HG02588 (cell line): ENCODE data around the gene KCNIP1.
"Not testable (repeated sequence)": the region's sequence is repeated elsewhere in the genome, so short reads cannot be mapped to it uniquely, and the experiment has no call there.

Experiments used
- ATAC-seq: cut with Tn5 transposase; IDR thresholded peaks from one replicate; pipeline ENCODE4 v1.9.1; 2021; ENCODE audit warnings: mild to moderate bottlenecking, moderate library complexity; ENCODE audit not compliant: unreplicated experiment

The KCNIP1 gene

DNA sequence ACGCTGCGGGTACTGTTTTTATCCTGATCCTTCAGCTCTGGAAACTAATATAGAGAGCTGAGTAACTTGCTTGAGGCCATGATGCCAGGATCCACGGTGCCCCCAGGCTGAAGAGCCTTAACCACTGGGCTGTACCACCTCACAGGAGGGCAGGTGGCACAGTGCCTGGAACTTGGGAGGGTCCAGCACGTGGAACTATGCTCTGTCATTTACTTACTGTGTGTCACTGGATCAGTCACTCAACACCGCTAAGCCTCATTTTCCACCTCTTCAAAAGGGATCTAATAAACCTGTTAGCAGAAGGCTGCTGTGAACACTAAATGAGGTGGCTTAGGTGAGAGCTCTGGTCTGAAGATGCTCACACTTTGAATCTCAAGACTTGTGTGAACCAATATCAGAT lies 29.6 kb downstream of the KCNIP1 start:
- ATAC-seq: no peak

DNA sequence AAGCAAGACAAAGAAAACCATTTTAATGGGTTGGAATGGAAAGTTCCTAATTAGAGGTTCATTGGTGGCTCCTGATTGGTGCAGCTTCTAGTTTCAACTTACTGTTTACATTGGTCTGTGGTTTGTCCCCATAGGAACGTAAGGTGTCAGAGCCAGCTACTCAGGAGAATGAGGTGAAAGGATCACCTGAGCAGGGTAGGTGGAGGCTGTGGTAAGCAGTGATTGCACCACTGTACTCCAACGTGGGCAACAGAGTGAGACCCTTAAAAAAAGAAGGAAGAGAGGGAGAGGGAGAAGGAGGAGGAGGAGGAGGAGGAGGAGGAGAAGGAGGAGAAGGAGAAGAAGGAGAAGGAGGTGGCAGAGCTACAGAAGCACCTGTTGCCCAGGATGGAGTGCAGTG lies 30.4 kb downstream of the KCNIP1 start:
- no peak for ATAC-seq

DNA sequence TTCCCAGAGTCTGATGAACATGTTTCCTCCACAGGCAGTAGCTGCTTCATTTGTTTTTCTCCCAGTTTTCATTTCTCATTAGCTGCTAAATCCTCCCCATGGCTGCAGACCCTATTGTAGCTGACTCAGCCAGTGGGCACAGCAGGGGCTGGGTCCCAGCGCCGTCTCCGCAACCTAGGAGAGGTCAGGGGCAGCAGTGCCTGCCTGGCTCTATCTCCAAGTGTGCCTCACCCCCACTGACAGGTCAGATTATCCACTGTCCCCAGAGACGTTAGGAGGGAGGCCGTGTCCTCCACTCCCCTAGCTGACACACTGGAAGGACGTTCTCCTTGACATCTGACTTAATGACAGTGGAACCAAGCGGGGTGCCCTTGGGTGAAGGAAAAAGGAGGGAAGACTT lies 31.1 kb downstream of the KCNIP1 start:
- ATAC-seq: no peak

DNA sequence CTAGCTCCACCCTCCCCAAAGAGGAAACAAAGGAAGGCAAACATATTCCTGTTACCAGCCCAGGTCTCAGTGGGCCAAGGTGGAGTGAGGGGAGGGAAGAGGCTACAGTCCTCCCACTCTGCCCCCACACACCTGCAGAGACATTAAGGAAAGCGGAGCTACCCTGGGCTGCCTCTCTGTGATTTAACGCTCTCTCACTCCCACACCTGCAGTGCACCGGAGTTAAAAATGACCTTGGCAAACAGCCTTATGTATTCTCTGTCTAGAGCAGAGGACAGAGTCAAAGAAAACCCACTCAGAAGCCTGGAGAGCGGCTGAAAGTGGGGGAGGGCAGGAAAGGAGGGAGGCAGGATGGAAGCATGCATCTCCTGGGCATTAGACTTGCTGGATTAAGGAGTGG lies 32.7 kb downstream of the KCNIP1 start:
- ATAC-seq: no peak

DNA sequence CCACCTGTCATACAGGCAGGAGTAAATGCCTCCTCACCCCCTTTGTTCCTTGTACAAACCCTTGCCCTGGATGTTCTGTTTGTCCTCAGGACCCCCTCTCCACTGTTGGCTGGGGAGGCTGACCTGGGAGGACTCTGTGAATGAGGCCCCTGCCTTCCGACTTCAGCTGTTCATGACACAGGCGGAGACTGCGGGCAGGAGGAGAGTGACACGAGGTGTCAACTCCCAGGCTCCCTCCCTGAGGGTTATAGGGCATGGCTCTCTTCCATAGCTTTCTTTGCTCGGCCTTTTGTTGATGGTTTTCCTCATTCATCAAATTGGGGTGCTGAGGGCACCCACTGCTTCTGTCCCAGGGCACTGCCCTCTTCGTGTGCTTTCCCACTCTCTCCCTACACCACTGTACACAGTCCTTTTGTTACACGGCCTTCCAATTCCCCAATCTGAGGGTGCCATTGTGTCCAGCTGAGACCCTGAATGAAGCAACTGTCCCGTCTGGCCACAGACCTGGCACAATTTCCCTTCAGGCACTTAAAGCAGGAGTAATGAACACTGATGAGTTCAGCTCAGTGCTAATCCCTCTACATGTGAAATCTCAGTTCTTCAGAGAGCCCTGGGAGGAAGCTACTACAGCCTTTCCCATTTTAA lies 33.8 kb downstream of the KCNIP1 start:
- no peak for ATAC-seq

DNA sequence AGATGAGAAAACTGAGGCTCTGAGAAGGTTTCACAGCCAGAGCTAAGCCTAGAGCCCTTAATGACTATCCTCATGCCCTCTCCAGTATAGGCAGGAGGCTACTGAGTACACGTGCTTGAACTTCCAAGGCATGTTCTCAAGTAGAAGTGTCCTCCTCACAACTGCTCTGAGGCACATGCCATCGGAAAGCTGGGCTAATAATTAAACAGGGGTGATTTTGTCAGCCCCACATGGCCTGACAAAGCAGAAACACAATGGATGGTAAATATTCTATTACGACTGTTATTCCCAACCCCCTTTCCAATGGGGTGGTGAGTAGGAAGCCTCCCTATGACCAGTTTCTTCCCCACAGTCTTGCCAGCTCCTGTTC lies 34.3 kb downstream of the KCNIP1 start:
- no peak for ATAC-seq

DNA sequence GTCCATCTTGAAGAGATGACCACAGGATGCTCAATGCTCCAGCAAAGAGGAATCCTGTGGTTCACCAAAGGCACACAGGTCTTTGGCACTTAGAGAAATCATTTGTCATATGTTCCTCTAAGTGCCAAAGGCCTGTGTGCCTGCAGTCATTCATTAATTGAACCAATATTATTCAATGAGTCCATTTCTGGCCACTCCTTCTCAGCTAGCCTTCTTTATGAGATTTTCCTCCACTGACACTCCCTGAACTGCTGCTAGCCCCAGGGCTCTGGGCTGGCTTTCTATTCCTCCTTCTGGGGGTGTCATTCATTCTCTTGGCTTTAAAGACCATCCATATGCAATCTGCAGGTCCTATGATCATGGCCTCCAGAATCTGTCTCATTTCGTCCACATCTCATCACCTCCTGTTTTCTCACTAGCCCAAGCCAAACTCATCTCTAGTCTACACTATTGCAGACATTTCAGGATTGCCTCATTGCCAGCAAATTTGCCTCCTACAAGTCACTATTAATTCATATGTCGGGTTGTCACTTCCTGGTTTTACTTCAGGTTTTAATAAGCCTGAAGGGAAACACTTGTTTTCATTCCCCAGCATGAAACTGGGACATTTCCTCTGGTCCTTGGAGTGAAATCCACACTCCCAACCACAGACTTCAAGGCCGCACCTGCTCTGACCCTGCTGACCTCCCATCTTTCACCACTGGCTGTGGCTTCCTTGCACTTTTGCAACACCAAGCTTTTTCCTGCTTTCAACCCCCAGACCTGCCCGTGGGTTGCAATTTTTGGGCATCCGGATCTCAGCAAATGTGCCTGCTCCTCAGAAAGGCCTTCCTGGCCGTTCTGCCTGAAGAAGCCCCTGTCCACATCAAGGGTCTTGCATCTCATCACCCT lies 35.1 kb downstream of the KCNIP1 start:
- no peak for ATAC-seq

DNA sequence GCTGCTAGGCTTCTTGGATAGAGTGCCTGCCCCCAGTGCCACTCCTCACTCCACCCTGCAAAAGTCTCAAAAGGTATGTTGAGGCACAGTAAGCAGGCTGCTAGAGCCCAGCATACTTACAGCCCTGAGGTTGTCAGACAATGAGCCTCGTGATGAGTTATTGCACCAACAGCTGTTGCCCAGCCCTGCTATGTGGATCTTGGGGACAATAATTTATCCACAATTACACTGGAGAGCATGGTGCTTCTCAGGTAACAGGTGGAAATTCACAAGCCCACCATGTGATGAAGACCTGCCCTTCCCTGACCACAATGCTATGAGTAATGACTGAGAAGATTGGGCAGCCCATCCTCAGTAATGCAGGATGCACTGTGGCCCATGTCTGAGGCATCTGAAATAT lies 36.5 kb downstream of the KCNIP1 start:
- ATAC-seq: no peak

DNA sequence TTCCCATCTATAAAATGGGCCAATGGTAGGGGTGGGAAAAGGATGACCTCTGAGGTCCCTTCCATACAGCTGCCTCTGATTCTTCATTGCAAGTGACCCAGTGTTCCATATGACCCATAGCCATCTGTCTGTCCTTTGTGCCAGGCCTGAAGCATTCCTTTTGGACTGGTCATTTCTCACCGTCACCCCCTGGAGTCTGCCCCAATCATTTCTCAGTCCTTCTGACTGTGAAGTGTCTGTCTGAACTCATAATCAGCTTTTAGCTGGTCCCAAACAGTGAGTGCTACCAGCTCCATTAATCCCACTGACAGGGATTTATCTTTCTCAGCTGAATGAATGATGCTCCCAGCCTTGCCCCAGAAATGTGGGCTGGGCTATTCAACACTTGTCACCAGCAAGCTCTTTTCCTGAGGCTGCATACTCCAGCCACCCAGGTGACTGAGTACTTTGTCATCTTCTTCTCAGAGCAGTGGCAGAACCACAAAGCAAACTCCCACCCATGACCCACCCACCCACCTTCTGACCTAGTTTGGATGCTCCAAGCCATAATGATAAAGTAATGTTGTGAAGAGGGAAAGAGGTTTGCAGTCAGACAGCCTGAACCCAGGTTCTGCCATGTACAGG lies 37.4 kb downstream of the KCNIP1 start:
- ATAC-seq: no peak

DNA sequence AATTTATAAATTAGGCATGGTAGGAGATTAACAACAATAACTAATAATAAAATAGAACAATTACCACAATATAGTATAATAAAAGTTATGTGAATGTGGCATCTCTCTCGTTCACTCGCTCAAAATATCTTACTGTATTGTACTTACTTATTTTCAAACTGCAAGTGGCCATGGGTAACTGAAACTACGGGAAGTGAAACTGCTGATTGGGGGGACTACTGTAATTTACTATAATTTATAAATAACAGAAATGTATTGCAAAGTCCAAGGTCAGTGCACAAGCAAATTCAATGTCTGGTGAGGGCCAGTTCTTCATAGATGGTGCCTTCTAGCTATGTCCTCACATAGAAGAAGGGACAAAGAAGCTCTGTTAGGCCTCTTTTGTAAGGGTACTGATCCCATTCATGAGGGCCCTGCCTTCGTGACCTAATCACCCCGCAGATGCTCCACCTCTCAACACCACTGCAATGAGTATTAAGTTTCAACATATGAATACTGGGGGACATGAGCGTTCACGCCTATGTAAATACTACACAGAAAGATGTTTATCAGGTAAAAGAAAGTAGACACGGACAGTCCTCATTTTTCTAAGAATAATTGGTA lies 39.0 kb downstream of the KCNIP1 start:
- no peak for ATAC-seq

DNA sequence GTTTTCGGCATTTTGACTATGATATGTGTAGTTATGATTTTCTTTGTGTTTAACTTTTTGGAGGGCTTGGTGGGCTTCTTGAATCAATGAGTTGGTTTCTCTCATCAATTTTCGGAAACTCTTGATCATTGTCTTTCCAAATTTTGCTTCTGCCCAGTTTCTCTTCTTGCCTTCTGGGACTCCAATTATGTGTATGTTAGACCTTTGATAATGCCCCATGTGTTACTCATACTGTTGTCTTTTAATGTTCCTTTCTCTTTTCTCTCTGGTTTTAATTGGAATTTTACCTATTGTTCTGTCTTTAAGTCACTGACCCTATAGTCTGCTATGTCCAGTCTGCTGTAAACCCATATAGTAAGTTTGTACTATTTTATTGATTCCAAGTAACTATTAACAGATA lies 41.5 kb downstream of the KCNIP1 start:
- no peak for ATAC-seq

DNA sequence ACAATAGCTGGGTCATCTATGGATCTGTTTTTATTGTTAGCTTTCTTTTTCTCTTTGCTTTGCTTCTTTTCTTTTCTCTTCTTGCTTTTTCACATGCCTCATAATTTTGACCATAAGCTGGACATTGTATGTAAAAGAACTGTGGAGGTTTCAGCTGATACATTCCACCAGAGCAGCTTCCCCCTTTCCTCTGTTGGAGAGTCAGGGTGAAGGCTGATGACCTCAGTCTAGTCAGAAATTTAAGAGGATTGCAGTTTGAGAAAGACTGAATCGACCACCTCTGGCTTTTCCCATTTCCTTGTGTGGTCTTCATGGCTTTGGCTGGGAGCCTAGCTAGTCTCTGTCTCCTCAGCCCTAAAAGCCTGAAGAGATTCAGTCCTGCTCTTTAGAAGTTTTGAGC lies 42.0 kb downstream of the KCNIP1 start:
- ATAC-seq: no peak

DNA sequence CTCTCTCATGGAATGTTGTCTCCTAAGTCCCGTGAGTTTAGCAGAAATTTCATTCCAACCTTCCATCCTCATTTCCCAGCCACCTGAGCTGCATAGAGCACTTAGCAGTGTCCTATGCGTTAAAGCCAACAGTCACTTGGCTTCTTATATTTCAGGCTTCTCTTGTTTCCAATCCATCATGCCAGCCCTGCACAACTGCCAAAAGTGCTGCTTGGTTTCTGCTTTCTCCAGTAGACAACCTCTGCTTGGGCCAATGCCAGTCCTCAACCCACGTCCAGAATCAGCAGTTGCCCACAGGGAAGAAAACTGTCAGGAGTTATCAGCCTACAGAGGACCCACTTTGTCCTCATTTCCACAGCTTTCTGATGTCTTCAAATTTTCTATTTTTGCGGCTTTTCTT lies 42.5 kb downstream of the KCNIP1 start:
- no peak for ATAC-seq

DNA sequence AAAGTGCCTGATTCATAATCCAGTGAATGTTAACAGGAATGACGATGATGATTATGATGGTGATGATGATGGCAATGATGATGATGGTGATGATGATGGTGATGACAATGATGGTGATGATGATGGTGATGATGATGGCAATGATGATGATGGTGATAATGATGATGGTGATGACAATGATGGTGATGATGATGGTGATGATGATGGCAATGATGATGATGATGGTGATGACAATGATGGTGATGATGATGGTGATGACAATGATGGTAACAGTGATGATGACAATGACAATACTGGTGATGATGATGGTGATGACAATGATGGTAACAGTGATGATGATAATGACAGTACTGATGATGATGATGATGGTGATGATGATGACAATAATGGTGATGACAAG lies 46.6 kb downstream of the KCNIP1 start:
- ATAC-seq: not testable (repeated sequence)

DNA sequence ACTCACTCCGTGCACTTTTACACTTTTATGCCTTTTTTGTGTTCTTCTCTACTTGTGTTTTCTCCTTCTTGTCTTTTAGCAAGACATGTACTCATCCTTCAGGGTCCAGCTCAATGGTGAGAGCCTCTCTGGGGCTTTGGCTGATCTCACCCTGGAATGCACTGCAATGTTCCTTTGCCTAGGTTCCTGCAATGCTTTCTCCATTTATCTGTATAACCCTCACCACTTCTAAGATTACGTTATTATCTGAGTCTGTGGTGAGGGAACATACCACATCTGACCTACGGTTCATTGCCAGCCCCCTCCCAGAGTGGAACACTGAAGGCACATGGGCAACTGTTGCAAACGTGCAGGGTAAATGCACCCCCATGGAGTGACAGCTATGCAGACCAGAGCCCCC lies 47.3 kb downstream of the KCNIP1 start:
- ATAC-seq: no peak

DNA sequence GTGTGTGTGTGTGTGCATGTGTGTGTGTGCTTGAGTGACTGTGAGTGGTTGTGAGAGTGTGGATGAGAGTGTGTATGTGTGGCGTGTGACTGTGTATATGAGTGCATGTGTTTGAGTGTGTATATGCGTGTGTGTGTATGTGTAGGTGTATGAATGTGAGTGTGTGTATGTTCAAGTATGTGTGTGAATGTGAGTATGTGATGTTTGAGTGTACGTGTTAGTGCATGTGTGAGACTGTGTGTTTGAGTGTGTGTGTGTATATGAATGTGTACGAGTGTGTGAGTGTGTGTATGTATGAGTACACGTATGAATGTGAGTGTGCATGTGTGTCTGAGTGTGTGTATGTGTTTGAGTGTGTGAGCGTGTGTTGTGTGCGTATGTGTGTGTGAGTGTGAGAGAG lies 47.8 kb downstream of the KCNIP1 start:
- ATAC-seq: no peak

DNA sequence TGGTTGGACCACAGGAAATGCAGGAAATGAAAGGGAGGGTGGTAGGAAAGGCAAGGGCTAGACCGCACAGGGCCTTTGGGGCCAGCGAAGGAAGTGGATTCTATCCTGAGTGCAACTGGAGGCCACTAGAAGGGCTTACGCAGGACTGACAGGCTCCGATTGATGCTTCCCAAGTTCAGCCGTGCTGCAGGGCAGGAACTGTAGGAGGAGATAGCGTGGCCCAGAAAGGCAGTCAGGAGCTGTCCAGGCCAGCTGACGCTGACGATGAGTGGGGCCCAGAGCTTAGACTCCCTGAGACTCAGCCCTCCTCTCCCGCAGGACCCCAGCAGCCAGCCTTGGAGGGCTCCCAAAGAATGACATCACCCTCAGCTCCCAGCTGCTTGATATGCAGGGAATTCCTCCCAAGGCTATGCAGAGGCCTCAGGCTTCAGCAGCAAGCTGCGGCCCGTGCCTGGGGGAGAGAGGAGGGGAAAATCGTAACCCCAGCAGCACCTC lies 48.8 kb downstream of the KCNIP1 start:
- ATAC-seq: no peak

DNA sequence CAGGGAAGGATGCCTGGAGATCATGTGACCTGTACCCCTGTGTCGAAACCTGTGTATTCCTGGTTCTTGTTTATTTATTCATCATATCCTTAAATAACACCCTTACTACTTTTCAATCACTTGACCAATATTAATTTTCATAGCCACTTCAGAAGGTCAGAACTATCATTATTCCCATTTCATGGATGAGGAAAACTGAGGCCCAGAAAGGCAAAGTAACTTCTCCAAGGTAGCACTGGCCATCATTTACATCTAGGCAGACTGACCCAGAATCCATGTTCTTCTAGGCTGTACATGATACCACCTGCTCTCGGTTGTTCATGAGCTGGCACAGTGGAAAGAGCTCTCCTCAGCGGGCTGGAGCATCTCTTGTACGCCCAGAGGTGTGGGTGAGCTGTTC lies 49.4 kb downstream of the KCNIP1 start:
- no peak for ATAC-seq

DNA sequence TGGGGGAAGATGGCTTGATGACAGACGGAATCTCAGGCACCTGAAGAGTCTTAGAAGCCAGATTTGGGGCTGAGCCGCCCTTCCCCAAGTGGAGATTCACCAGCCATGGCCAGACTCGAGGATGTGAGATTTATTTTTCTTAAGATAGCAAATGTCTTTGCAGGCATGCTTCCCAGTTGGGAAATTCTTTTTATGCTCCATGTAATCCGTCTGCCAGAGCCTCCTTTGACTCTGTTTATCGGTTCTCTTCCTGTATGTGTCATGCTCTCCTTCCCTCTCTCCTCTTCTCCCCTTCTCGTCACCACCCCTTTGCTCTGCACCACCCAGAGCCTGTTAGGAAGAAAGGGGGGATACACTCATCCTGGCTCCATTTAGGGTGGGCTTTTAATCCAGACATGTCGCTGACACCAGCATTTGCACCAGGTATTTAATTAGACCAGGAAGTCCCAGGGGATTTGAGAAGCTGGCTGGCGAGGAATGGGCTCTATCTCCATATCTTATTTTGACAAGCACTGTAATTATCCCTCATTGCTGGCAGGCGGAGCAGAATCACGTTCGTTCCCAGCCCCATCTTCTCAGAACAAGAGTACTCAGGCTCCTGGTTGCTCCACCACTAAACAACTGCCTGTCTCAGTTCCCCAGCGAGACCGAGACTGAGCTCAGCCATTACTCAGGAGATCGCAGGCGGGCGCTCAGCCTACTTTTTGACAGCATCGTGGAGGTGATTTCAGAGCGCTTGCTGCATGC lies 50.9 kb downstream of the KCNIP1 start:
- no peak for ATAC-seq

DNA sequence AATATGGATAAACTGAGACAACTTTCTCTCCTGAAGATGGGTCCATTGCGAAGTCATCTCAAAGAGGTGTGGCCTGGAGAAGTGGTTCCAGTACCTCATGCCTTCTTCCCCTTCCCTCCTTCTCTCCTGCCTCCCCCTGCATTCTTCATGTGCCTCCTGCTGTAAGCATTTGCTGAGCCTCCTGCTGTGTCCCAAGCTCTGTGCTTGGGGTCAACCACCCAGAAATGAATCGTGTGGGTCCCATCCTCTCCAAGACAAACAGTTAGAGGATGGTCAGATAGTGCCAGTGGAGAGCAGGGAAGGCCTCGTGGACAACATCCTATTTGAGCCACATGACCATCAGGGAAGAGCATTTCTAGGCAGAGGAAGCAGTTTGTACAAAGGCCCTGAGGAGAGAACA lies 53.5 kb downstream of the KCNIP1 start:
- no peak for ATAC-seq

DNA sequence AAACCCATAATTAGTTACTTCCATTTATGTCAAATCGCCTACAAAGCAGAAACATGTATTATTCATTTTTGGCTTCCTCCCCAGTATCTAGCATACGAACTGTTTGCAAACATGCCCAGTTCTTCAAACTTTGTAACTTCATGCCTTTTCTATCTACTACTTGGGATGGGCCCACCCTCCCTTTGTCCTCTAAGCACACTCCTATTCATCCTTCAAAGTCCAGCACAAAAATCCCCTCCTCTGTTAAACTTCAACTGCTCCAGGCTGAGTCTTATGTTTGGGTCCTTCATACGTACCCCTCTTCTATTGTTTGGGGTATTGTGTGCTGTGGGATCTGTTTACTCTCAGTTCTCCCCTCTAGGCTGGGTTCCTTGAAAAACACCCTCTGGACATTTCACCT lies 55.5 kb downstream of the KCNIP1 start:
- ATAC-seq: no peak
